Measurements from ENCODE around the gene KLF12. TPM values are rescaled to one million over a fixed set of nuclear protein-coding genes. Genes with fewer than 3 reads are reported as not detected.

The KLF12 gene
- polyA plus RNA-seq, 1 donor, result 6.2 TPM

DNA sequence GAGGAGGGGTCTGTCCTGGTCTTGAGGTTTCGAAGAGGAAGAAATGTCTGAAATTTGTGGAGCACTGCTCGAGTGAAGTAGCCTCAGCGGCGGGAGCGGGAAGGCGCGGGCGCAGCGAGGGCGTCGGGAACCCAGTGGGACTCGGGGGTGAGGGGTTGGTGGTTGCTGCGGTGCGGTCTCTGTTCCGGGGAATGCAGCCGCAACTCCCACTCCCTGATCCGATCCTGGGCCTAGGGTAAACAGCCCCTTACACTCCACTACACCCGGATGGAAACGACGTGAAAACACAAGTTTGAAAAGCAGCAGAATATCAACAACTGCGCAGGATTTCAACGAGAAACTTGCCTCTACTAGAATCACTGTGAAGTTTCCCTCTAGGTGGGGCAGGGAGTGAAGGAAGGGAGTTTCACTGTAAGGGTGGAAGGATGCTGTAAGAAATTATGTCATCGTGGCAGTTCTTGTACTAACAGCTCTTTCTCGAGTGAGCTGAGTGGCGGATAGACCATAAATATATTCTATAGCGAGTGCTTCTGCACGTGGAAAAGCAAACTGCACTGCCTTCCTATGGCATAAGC lies 2.0 kb upstream of the KLF12 start:
- DNase-seq, result peak; percentile 33 to 73
- no peaks in the 10 kb centered on the region for H3K27me3 ChIP-seq (ENCODE audit: control insufficient read depth, insufficient read depth, low read length)
- no CpG with 5 or more reads among the region's 27 CpGs for WGBS (ENCODE audit: insufficient coverage, low lambda C conversion rate)
- peak overlapping the region; percentile 70 for H3K4me3 ChIP-seq (ENCODE audit: low read length)
- H3K4me1 ChIP-seq (ENCODE audit: control insufficient read depth, insufficient read depth, low read length), result no peaks in the 10 kb centered on the region
- H3K27ac ChIP-seq (ENCODE audit: low read length), result peak overlapping the region; percentile 76
- H3K9me3 ChIP-seq (ENCODE audit: control insufficient read depth, low read depth, low read length), result no peaks in the 10 kb centered on the region
- no peaks in the 10 kb centered on the region for H3K36me3 ChIP-seq (ENCODE audit: control insufficient read depth, insufficient read depth, low read length)

DNA sequence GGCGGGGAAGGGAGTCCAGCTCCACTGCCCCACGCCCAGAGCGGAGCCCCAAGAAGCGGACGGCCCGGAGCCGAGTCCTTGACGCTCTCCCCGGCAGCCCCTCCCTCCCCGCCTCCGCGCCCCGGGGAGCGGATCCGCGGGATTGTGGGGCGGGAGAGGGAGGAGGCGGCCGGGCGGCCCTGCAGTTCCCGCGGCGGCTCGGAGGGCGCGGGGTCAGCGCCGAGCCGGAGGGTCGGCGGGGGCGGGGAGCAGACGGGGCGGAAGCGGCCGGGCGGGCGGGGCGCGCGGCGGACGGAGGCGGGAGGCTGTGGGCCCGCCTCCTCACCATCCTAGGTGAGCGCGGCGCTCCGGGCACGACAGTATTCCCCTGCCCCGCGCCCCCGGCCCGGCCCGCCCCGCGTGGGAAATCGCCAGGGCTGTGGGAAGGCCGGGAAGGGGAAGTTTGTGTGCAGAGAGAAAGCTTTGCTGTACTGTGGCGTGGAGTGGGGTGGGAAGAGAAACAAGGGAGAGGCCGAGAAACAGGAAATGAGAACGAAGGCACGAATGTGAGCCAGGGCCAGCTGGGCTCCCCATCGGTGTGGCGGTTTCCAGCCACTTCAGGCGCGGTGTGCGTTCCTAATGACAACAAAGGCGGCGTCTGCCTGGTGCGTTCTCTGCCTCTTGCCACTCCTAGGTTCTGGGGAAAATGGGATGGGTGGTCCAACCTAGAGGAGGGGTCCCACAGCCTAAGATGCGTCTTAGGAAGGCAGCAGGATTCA lies 1.3 kb upstream of the KLF12 start:
- Histone ChIP-seq H3K36me3 (ENCODE audit: control insufficient read depth, insufficient read depth, low read length) (no peaks in the 10 kb centered on the region), H3K4me1 (ENCODE audit: control insufficient read depth, insufficient read depth, low read length) (no peaks in the 10 kb centered on the region), H3K4me3 (ENCODE audit: low read length) (peak overlapping the region; percentile 80), H3K9me3 (ENCODE audit: control insufficient read depth, low read depth, low read length) (no peaks in the 10 kb centered on the region), H3K27me3 (ENCODE audit: control insufficient read depth, insufficient read depth, low read length) (no peaks in the 10 kb centered on the region), H3K27ac (ENCODE audit: low read length) (peak overlapping the region; percentile 76)
- DNase-seq, result peak; percentile 52 to 82
- no CpG with 5 or more reads among the region's 72 CpGs for WGBS (ENCODE audit: insufficient coverage, low lambda C conversion rate)

DNA sequence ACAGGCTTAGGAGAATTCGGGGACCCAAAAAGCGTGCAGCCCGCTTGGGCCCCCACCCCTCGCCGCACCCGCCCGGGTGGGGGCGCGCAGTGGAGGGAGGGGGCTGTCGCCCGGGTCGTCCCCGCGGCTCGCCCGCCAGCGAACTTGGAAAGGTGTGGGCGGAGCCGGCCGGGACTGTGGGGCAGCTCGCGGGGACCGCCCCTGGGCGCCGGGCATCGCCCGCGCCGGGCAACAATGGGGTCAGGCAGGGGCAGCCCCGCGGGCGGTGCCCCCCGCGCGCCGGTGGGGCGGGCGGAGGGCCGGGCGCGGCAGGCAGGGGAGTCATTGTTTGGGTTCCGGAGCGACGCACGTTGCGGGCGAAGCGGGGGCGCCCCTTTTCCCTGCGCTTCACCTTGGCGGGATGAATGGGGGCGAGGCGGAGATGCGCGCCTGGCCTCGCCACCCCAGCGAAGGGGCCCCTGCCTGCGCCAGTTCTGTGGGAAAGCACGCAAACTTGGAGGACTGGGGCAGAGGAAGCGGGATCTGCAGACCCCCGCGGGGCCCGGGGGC lies 647 bp upstream of the KLF12 start:
- WGBS (ENCODE audit: insufficient coverage, low lambda C conversion rate), result no CpG with 5 or more reads among the region's 63 CpGs
- Histone ChIP-seq H3K36me3 (ENCODE audit: control insufficient read depth, insufficient read depth, low read length) (no peaks in the 10 kb centered on the region), H3K4me3 (ENCODE audit: low read length) (peak overlapping the region; percentile 80), H3K4me1 (ENCODE audit: control insufficient read depth, insufficient read depth, low read length) (no peaks in the 10 kb centered on the region), H3K27me3 (ENCODE audit: control insufficient read depth, insufficient read depth, low read length) (no peaks in the 10 kb centered on the region), H3K9me3 (ENCODE audit: control insufficient read depth, low read depth, low read length) (no peaks in the 10 kb centered on the region), H3K27ac (ENCODE audit: low read length) (peak overlapping the region; percentile 80)
- DNase-seq, result peak; percentile 19 to 77

DNA sequence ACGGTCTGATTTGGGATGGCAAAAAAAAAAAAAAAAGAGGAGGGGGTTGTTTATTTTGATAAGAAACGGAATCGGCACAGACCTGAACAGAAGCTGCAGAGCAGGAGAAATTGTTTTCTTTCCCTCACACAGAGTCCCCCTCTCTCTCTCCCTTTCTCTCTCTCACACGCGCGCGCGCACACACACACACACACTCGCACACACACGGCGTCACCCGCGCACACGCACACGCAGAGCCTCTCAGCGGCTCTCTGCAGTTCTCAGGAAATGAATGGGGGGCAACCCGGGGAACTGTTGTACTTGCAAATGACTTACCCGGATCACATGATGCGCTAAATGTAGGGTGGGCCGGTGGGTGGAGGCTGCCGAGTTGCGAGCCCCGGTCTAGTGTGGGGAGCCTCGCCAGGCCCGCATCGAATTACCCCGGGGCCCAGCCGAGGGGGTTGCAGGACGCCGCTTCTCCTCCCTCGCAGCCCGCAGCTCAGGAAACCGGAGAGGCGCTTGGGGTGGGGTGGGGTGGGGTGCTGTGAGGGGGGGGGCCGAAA lies 475 bp downstream of the KLF12 start:
- Histone ChIP-seq H3K4me1 (ENCODE audit: control insufficient read depth, insufficient read depth, low read length) (no peaks in the 10 kb centered on the region), H3K9me3 (ENCODE audit: control insufficient read depth, low read depth, low read length) (no peaks in the 10 kb centered on the region)
- WGBS (ENCODE audit: insufficient coverage, low lambda C conversion rate), result 0% methylated on average over 1 of the region's 35 CpGs

DNA sequence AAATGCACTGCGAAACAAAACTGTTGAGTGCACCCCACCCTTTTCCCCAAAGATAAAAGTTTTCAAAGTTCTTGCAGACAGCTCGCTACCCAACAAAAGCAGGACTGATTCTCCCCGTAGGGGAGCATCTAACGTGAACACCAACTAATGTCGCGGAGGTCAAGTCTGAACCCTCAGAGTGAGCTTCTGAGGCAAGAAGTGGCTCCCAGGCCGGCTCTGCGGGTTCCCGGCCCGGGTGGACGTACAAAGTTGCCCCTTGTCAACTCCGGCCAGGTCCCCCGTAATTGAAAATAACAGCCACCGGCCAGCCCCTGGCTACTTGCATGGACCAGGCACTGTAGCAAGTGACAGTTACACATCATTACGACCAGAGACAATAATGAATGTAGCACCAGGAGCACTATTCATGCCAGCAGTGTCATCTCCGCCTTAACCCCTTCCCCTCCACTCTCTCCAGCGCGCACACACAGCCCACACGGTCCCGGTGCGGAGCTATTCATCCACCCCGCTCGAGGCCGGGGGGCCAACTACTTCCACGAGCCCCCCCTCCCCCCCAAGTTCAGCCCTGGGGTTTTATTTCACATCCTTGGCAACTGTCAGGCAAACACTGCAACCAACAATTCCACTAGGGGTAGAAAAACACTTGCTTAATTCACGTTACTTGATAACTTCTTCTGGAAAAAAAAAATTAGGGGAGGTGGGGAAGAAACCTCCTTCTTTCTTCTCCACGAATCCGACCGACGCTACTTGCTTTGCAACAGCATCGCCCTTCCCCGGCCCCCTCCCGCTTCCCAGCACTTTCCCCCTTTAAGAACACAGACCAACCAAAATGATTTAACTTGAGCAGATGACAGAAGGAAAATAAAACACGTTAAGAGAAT lies 1.2 kb downstream of the KLF12 start:
- peak overlapping the region; percentile 51 for H3K27ac ChIP-seq (ENCODE audit: low read length)
- H3K9me3 ChIP-seq (ENCODE audit: control insufficient read depth, low read depth, low read length), result no peaks in the 10 kb centered on the region
- H3K4me1 ChIP-seq (ENCODE audit: control insufficient read depth, insufficient read depth, low read length), result no peaks in the 10 kb centered on the region
- H3K36me3 ChIP-seq (ENCODE audit: control insufficient read depth, insufficient read depth, low read length), result no peaks in the 10 kb centered on the region
- DNase-seq, result peak; percentile 12 to 53
- WGBS (ENCODE audit: insufficient coverage, low lambda C conversion rate), result 0% methylated on average over 1 of the region's 34 CpGs
- no peaks in the 10 kb centered on the region for H3K27me3 ChIP-seq (ENCODE audit: control insufficient read depth, insufficient read depth, low read length)
- peak overlapping the region; percentile 77 for H3K4me3 ChIP-seq (ENCODE audit: low read length)

More for the DNA sequence above, 475 bp downstream of the KLF12 start:
- H3K27ac ChIP-seq (ENCODE audit: low read length), result peak overlapping the region; percentile 51
- H3K36me3 ChIP-seq (ENCODE audit: control insufficient read depth, insufficient read depth, low read length), result no peaks in the 10 kb centered on the region
- peak; percentile 83 to 89 for DNase-seq
- no peaks in the 10 kb centered on the region for H3K27me3 ChIP-seq (ENCODE audit: control insufficient read depth, insufficient read depth, low read length)
- H3K4me3 ChIP-seq (ENCODE audit: low read length), result peak overlapping the region; percentile 77

DNA sequence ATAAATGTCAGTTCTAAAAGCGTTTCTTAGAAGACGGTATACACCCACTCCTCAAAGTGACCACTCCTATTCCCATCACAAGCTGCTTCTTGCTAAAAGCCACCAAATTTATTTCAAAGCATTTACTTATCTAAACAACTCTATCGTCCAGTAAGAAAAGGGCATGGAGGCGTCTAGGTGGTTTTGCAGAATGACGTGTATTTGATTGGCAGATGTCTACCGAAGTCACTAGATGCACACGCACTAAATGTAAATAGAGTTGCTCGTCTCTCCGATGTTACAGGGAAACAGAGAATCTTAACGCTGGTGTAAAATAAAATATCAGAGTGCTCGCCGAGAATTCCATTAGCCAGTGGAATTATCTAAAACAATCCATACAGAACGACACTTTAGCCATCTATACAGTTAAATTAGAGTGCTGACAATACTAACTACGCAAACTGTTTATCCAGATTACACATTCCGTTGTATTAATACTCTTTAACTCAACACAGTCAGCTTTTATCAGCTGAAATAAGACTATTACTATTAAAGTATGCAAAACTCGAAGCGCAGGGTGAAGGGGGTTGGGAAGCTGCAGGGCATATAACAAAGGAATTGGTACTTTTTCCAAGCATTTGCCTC lies 1.9 kb downstream of the KLF12 start:
- no peaks in the 10 kb centered on the region for H3K4me1 ChIP-seq (ENCODE audit: control insufficient read depth, insufficient read depth, low read length)
- H3K4me3 ChIP-seq (ENCODE audit: low read length), result peak overlapping the region; percentile 77
- no peaks in the 10 kb centered on the region for H3K36me3 ChIP-seq (ENCODE audit: control insufficient read depth, insufficient read depth, low read length)
- H3K9me3 ChIP-seq (ENCODE audit: control insufficient read depth, low read depth, low read length), result no peaks in the 10 kb centered on the region
- no peaks in the 10 kb centered on the region for H3K27me3 ChIP-seq (ENCODE audit: control insufficient read depth, insufficient read depth, low read length)
- DNase-seq, result peak; percentile 7 to 32
- WGBS (ENCODE audit: insufficient coverage, low lambda C conversion rate), result 0% methylated on average over 3 of the region's 17 CpGs
- H3K27ac ChIP-seq (ENCODE audit: low read length), result peak overlapping the region; percentile 51

DNA sequence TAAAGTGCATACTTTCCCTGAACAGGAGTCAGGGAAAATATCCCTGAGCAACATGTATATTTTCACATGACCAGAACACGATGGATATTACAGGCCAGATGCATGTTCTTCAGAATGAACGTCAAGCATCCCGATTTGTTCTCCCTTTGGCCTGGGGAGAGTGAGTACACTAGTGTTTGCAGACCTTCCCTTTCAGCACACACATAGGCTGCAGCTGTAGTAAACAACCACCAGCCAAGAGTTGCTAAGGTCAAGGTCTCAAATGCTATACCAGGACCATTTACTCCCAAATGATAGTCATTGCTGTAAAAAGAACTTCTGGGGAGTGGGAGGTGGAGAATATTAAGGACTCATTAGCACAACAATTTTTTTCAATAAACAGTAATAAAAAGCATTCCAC lies 3.0 kb downstream of the KLF12 start:
- no peak overlapping the region for H3K4me3 ChIP-seq (ENCODE audit: low read length)
- H3K4me1 ChIP-seq (ENCODE audit: control insufficient read depth, insufficient read depth, low read length), result no peaks in the 10 kb centered on the region
- no peak overlapping the region for H3K27ac ChIP-seq (ENCODE audit: low read length)
- no peak for DNase-seq
- no peaks in the 10 kb centered on the region for H3K36me3 ChIP-seq (ENCODE audit: control insufficient read depth, insufficient read depth, low read length)
- no peaks in the 10 kb centered on the region for H3K9me3 ChIP-seq (ENCODE audit: control insufficient read depth, low read depth, low read length)
- WGBS (ENCODE audit: insufficient coverage, low lambda C conversion rate), result no CpG with 5 or more reads among the region's 3 CpGs
- H3K27me3 ChIP-seq (ENCODE audit: control insufficient read depth, insufficient read depth, low read length), result no peaks in the 10 kb centered on the region

DNA sequence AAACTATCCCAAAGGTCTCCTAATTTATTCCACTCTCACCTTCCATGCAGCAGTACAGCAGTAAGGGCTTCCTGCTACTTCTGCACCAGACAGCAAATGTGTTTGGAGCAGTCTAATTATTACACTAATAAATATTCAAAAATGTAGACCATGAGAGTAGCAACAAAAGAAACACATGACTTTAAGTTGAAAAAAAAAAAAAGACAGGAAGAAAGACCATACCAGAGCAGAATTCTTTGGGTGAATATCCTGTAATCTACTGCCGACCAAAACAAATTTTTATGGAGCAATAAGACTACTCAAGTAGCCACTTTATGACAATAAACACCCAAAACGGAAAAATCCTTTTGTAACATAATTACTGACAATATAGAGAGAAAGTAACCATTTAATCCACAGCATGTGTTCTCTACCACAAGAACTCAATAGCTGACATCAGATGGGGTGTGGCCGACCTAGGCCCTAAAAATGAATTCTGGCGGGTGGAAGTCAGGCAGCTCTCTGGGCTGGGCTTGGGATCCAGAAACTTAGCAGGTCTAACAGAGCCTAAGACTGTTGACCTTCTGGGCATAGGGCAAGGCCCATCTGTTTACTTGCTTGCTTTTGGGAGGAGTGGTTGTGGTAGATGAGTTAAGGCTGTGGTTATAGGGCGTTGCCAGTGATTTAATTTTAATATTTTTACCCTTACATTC lies 4.6 kb downstream of the KLF12 start:
- Histone ChIP-seq H3K4me3 (ENCODE audit: low read length) (no peak overlapping the region), H3K4me1 (ENCODE audit: control insufficient read depth, insufficient read depth, low read length) (no peaks in the 10 kb centered on the region), H3K27ac (ENCODE audit: low read length) (no peak overlapping the region), H3K9me3 (ENCODE audit: control insufficient read depth, low read depth, low read length) (no peaks in the 10 kb centered on the region), H3K36me3 (ENCODE audit: control insufficient read depth, insufficient read depth, low read length) (no peaks in the 10 kb centered on the region), H3K27me3 (ENCODE audit: control insufficient read depth, insufficient read depth, low read length) (no peaks in the 10 kb centered on the region)
- peak in 1 of 2 donors; percentile 5 for DNase-seq
- no CpG with 5 or more reads among the region's 5 CpGs for WGBS (ENCODE audit: insufficient coverage, low lambda C conversion rate)

DNA sequence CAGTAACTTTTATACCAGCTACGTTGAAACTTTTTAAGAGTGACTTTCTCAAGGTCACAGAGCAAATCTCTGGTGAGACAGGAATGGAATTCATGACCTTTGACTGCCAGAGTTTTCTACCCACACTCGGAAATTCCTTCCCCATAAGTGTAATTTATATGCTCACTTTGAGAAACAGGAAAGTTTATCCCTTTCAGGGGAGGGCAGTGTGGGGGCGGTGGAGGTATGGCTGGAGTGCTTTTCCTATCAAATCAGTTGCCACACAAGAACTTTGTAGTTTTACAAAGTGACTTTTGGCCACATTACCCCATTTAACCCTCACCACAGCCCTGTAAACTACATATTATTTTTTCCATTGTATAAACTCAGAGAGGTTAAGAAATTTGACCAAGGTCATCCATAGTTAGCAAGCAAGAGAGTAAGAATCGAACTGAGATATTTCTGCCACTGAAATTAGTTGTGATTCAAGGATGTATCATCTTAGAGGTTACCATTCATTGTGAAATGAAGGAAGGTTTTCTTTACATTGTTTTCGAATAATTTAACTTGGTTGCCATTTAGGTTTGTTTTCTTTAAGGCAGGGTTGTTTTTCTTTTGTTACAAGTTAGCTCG lies 5.9 kb downstream of the KLF12 start:
- H3K4me1 ChIP-seq (ENCODE audit: control insufficient read depth, insufficient read depth, low read length), result no peaks in the 10 kb centered on the region
- no peak overlapping the region for H3K27ac ChIP-seq (ENCODE audit: low read length)
- WGBS (ENCODE audit: insufficient coverage, low lambda C conversion rate), result 73% methylated on average over 3 of the region's 6 CpGs
- no peak for DNase-seq
- H3K36me3 ChIP-seq (ENCODE audit: control insufficient read depth, insufficient read depth, low read length), result no peaks in the 10 kb centered on the region
- no peaks in the 10 kb centered on the region for H3K9me3 ChIP-seq (ENCODE audit: control insufficient read depth, low read depth, low read length)
- H3K4me3 ChIP-seq (ENCODE audit: low read length), result no peak overlapping the region
- H3K27me3 ChIP-seq (ENCODE audit: control insufficient read depth, insufficient read depth, low read length), result no peaks in the 10 kb centered on the region
